GM19468 (cell line): ENCODE measurements around the gene TMCC1.

ENCODE experiments used
- ATAC-seq: cut with Tn5 transposase; IDR thresholded peaks from one replicate; pipeline ENCODE4 v1.9.1; 2021; ENCODE audit warnings: mild to moderate bottlenecking, moderate library complexity, moderate number of reproducible peaks; ENCODE audit not compliant: unreplicated experiment; ENCODE audit errors: extremely low read depth

The TMCC1 gene

GRCh38 chr3:129604767-129605166 lies 288.7 kb downstream of the TMCC1 start:
- ATAC-seq: no peak

DNA sequence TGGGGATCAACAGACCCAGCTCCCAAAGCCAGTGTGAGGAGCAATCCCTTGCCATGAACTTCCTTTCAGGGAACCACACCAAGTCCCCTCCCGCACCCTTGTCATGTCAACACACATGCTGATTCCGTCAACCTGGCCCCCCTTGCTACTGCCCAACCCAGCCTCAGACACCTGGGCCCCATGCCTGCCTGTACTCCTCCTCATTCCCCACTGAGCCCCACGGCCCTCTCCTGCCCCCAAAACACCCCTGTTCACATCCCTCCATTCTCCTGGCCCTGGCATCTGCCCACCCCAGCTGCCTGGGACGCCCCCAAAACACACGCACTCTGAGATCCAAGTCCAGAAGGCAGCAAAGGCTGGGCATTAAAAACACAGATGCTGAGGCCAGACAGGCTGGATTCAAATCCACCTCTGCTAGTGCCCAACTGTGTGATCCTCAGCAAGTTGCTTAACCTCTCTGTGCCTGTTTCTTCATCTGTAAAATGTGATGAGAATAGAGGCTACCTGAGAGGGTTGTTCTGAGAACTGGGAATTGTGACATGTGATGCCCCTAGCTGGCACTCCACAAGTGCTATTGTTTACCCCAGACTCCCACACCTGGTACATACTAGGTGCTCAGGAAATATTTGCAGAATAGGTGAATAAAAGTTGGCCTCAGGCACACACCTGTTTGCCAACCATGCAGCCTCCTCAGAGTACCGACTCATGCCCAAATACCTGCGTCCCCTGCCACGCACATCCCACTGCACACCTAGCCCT lies 289.3 kb downstream of the TMCC1 start:
- no peak for ATAC-seq

DNA sequence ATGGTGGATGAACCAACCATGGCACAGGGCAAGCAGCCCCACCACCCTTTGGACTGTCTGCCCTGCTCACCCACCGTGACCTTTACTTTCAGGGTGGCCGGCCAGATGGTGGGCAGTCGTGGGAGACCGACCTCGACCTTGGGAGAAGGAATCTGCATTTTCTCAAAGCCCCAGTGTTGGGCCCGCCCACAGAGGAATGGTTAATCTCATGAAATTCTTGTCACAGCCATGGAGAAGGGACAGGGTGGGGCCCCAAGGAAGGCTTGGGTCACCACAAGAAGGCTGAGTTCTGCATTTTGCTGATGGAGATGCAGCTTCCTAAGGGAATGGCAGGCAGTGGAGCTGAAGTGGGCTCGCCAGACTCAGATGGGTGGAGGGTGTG lies 290.0 kb downstream of the TMCC1 start:
- ATAC-seq: no peak

DNA sequence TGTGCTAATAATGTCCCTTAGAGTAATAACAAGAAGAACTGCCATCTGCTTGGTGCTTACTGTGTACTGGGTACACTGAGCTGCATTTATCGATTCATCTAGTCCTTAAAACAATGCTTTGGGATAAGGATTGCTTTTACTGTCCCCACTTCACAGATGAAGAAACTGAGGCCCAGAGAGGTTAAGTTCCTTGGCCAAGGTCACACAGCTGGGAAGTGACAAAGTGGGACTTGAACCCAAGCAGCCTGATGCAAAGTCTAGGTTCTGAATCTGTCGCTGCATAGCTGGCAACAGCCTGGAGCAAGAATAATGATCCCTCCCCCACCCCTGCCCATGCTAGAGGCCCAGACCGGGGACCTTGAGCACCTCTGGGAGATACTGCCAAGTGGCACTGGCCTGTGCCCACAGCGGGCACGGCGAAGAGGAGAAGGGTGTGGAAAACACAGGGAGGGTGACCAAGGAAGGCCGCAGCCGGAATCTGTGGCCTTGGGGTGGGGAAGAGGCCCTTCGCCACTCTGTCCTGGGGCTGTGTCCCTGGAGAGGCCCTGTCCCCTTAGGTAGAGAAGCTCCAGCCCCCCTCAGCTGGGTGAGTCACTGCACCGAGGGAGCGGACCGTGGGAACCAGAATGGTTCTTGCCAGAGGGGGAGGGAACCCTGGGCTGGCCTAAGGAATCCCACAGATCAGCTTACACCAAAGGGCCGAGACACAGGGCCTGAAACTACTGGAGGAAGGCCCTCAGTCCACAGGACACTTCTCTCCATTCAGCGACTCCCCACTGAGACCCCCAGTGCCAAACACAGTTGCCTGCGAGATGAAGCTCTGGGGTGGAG lies 290.6 kb downstream of the TMCC1 start:
- ATAC-seq: no peak

DNA sequence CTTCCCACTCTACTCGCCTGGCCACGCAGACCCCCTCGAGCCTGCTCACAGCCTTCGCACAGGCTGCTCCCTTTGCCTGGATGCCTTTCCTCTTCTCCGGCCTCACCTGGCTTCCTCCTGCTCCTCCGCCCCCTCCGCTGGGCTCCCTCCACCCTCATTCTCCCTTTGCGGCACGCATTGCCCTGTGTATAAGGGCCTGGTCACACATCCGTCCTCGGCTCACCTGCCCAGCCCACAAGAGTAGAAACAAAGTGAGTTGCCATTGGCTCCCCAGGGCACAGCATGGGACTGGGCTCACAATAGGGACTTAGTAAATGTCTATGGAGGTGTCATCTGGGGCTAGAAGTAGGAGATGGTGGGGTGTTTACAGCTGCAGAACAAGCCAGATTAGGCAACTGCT lies 291.2 kb downstream of the TMCC1 start:
- ATAC-seq: no peak

DNA sequence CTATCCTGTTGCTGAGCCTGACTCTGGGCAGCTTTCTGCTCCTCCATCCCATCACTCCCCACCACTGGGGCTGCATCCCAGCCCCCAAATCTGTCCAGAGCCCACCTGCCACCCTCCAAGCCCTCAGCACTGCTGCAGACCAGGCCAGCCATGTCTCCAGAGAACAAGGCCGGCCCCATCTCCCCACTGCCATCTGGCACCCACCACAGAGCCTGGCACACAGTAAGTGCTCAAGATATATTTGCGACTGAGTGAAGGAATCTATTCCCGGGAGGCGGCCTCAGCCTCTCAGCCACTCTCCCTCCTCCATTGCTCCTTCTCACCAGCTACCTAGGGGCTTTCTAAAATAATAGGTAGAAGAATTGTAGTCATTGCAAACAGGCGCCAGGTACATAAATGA lies 291.8 kb downstream of the TMCC1 start:
- no peak for ATAC-seq

- ATAC-seq: no peak
Measured at GRCh38 chr3:129600348-129600747, 293.2 kb downstream of the TMCC1 start.

GRCh38 chr3:129599607-129600006 lies 293.9 kb downstream of the TMCC1 start:
- ATAC-seq: no peak

DNA sequence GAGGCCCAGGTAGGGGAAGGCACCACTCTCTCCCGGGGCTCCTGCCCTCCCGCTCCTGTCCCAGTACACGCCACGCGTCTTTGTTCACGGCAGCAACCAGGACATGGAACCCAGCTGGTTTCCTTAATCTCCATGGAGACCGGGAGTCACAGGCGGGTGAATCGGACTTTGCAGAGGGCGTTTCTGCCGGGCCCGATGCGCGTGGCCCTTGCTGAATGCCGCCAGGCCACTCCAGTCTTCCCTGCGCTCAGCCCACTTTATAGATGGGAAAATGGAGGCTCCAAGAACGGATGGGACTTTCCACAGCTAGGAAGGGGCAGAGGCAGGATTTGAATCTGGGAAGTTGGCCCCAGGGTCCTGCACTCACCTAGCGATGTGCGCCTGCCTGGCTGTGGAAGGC lies 294.4 kb downstream of the TMCC1 start:
- no peak for ATAC-seq

GRCh38 chr3:129598484-129598883 lies 295.0 kb downstream of the TMCC1 start:
- ATAC-seq: no peak

DNA sequence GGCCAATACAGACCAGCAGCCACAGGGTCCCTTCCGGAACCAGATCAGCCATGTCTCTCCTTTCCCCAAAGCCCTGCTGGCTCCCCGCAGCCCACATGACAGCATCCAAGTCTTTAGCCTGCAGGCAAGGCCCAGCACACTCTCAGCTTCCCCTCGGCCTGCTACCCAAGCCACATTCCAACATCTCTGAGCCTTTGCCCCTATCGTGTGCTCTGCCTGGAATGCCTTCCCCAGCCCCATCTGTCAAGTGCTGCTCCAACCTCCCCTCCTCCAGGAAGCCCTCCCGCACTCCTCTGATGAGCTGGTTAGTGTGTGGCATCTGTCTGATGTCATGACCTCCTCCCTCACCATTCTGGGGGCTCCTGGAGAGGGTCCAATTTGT lies 295.5 kb downstream of the TMCC1 start:
- ATAC-seq: no peak
